Measurements from ENCODE around the gene AKAP12. TPM values are rescaled to one million over a fixed set of nuclear protein-coding genes. Genes with fewer than 3 reads are reported as not detected.

AKAP12 gene
- total and polyA plus RNA-seq, 5 donors from 2014 or later, result 0.30 TPM; not detected in 4

DNA sequence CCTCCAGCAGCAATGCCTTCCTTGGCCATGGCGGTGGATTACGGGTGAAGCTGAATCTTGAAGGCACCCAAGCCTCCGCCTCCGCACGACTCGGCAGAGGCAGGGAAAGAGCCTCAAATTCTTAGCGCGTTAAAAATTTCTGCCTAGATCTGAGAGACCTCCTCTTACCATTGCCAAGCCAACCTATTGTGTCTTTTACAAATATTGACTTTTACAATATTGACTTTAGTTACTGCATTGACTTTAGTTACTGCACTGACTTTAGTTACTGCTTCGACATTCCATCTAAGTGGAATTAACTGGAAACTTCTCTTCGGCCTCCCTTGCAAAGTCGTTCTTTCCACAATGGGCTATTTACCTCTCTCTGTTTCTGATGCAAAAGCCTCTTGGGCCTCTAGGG, 13.8 kb upstream of the AKAP12 start:
- H3K4me3 Mint-ChIP-seq, result no peak overlapping the region
- H3K27ac Mint-ChIP-seq, result no peak overlapping the region
- DNase-seq, result no peak
- H3K27me3 ChIP-seq (ENCODE audit: control insufficient read depth, insufficient read depth, low read length), result no peaks in the 10 kb centered on the region
- no peaks in the 10 kb centered on the region for H3K36me3 Mint-ChIP-seq
- no peak overlapping the region for H3K4me3 ChIP-seq (ENCODE audit: low read depth, low read length)
- no peaks in the 10 kb centered on the region for H3K36me3 ChIP-seq (ENCODE audit: control insufficient read depth, insufficient read depth, low read length)
- no peaks in the 10 kb centered on the region for H3K9me3 ChIP-seq (ENCODE audit: control insufficient read depth in 2 of 2, low read length in 2 of 2)
- H3K4me1 ChIP-seq (ENCODE audit: control insufficient read depth, insufficient read depth, low read length, poor library complexity, severe bottlenecking), result no peaks in the 10 kb centered on the region
- H3K27me3 Mint-ChIP-seq, result peaks cover 5% of the 10 kb centered on the region
- no peak overlapping the region for H3K27ac ChIP-seq (ENCODE audit: insufficient read depth, low read length, poor library complexity, severe bottlenecking)
- H3K4me1 Mint-ChIP-seq, result no peaks in the 10 kb centered on the region
- no peak for ATAC-seq (ENCODE audit: low read depth in 2 of 2)
- peaks cover 0 to 4% (median 0%) of the 10 kb centered on the region in 7 donors for H3K9me3 Mint-ChIP-seq

- Mint-ChIP-seq H3K36me3 (no peaks in the 10 kb centered on the region), H3K4me3 (no peak overlapping the region), H3K9me3 (peaks cover 0 to 4% (median 0%) of the 10 kb centered on the region in 7 donors), H3K4me1 (no peaks in the 10 kb centered on the region), H3K27ac (no peak overlapping the region), H3K27me3 (peaks cover 5% of the 10 kb centered on the region)
- H3K27ac ChIP-seq (ENCODE audit: insufficient read depth, low read length, poor library complexity, severe bottlenecking), result no peak overlapping the region
- no peaks in the 10 kb centered on the region for H3K4me1 ChIP-seq (ENCODE audit: control insufficient read depth, insufficient read depth, low read length, poor library complexity, severe bottlenecking)
- no peaks in the 10 kb centered on the region for H3K9me3 ChIP-seq (ENCODE audit: control insufficient read depth in 2 of 2, low read length in 2 of 2)
- H3K36me3 ChIP-seq (ENCODE audit: control insufficient read depth, insufficient read depth, low read length), result no peaks in the 10 kb centered on the region
- H3K4me3 ChIP-seq (ENCODE audit: low read depth, low read length), result no peak overlapping the region
- ATAC-seq (ENCODE audit: low read depth in 2 of 2), result no peak
- no peak for DNase-seq
- H3K27me3 ChIP-seq (ENCODE audit: control insufficient read depth, insufficient read depth, low read length), result no peaks in the 10 kb centered on the region
These were observed 10.9 kb upstream of the AKAP12 start for GRCh38 chr6:151228788-151229400.

- Histone ChIP-seq H3K4me1 (ENCODE audit: control insufficient read depth, insufficient read depth, low read length, poor library complexity, severe bottlenecking) (no peaks in the 10 kb centered on the region), H3K9me3 (ENCODE audit: control insufficient read depth in 2 of 2, low read length in 2 of 2) (no peaks in the 10 kb centered on the region), H3K27me3 (ENCODE audit: control insufficient read depth, insufficient read depth, low read length) (no peaks in the 10 kb centered on the region), H3K36me3 (ENCODE audit: control insufficient read depth, insufficient read depth, low read length) (no peaks in the 10 kb centered on the region), H3K27ac (ENCODE audit: insufficient read depth, low read length, poor library complexity, severe bottlenecking) (no peak overlapping the region), H3K4me3 (ENCODE audit: low read depth, low read length) (no peak overlapping the region)
- no peak overlapping the region for H3K4me3 Mint-ChIP-seq
- DNase-seq, result peak in 1 of 3 donors; percentile 83
- peaks cover 5% of the 10 kb centered on the region for H3K27me3 Mint-ChIP-seq
- H3K4me1 Mint-ChIP-seq, result no peaks in the 10 kb centered on the region
- H3K9me3 Mint-ChIP-seq, result peaks cover 0 to 2% (median 0%) of the 10 kb centered on the region in 7 donors
- no peak overlapping the region for H3K27ac Mint-ChIP-seq
- ATAC-seq (ENCODE audit: low read depth in 2 of 2), result no peak
- no peaks in the 10 kb centered on the region for H3K36me3 Mint-ChIP-seq
These were observed 10.1 kb upstream of the AKAP12 start for GRCh38 chr6:151229401-151230276.

DNA sequence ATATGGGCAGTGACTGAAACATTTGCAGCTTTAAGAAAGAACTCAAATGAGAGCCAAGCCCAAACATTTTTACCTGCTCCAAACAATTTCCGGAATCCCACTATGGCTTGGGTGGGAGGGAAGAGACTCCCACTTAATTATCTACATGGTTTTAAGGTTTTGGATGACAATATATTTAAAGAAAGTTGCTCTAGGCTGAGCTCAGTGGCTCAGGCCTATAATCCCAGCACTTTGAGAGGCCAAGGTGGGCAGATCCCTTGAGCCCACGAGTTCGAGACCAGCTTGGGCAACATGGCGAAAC, 9.5 kb upstream of the AKAP12 start:
- no peaks in the 10 kb centered on the region for H3K4me1 ChIP-seq (ENCODE audit: control insufficient read depth, insufficient read depth, low read length, poor library complexity, severe bottlenecking)
- Mint-ChIP-seq H3K4me1 (no peaks in the 10 kb centered on the region), H3K36me3 (no peaks in the 10 kb centered on the region), H3K27me3 (peaks cover 5% of the 10 kb centered on the region), H3K4me3 (no peak overlapping the region), H3K9me3 (peaks cover 0 to 2% (median 0%) of the 10 kb centered on the region in 7 donors), H3K27ac (no peak overlapping the region)
- DNase-seq, result no peak
- ATAC-seq (ENCODE audit: low read depth in 2 of 2), result no peak
- no peak overlapping the region for H3K4me3 ChIP-seq (ENCODE audit: low read depth, low read length)
- no peaks in the 10 kb centered on the region for H3K9me3 ChIP-seq (ENCODE audit: control insufficient read depth in 2 of 2, low read length in 2 of 2)
- H3K27me3 ChIP-seq (ENCODE audit: control insufficient read depth, insufficient read depth, low read length), result no peaks in the 10 kb centered on the region
- H3K36me3 ChIP-seq (ENCODE audit: control insufficient read depth, insufficient read depth, low read length), result no peaks in the 10 kb centered on the region
- H3K27ac ChIP-seq (ENCODE audit: insufficient read depth, low read length, poor library complexity, severe bottlenecking), result no peak overlapping the region

GRCh38 chr6:151232899-151233298, 6.9 kb upstream of the AKAP12 start:
- peaks cover 0 to 2% (median 0%) of the 10 kb centered on the region in 7 donors for H3K9me3 Mint-ChIP-seq
- peaks cover 6% of the 10 kb centered on the region for H3K27me3 Mint-ChIP-seq
- H3K9me3 ChIP-seq (ENCODE audit: control insufficient read depth in 2 of 2, low read length in 2 of 2), result no peaks in the 10 kb centered on the region
- H3K27ac ChIP-seq (ENCODE audit: insufficient read depth, low read length, poor library complexity, severe bottlenecking), result no peak overlapping the region
- no peak overlapping the region for H3K4me3 Mint-ChIP-seq
- H3K4me3 ChIP-seq (ENCODE audit: low read depth, low read length), result no peak overlapping the region
- peaks cover 3% of the 10 kb centered on the region for H3K27me3 ChIP-seq (ENCODE audit: control insufficient read depth, insufficient read depth, low read length)
- no peaks in the 10 kb centered on the region for H3K4me1 Mint-ChIP-seq
- ATAC-seq (ENCODE audit: low read depth in 2 of 2) (no peak), DNase-seq (no peak)
- H3K27ac Mint-ChIP-seq, result no peak overlapping the region
- no peaks in the 10 kb centered on the region for H3K36me3 Mint-ChIP-seq
- H3K4me1 ChIP-seq (ENCODE audit: control insufficient read depth, insufficient read depth, low read length, poor library complexity, severe bottlenecking), result no peaks in the 10 kb centered on the region
- no peaks in the 10 kb centered on the region for H3K36me3 ChIP-seq (ENCODE audit: control insufficient read depth, insufficient read depth, low read length)

GRCh38 chr6:151233731-151234130, 6.0 kb upstream of the AKAP12 start:
- Histone ChIP-seq H3K27ac (ENCODE audit: insufficient read depth, low read length, poor library complexity, severe bottlenecking) (no peak overlapping the region), H3K4me1 (ENCODE audit: control insufficient read depth, insufficient read depth, low read length, poor library complexity, severe bottlenecking) (no peaks in the 10 kb centered on the region), H3K27me3 (ENCODE audit: control insufficient read depth, insufficient read depth, low read length) (peaks cover 3% of the 10 kb centered on the region), H3K9me3 (ENCODE audit: control insufficient read depth in 2 of 2, low read length in 2 of 2) (no peaks in the 10 kb centered on the region), H3K4me3 (ENCODE audit: low read depth, low read length) (no peak overlapping the region), H3K36me3 (ENCODE audit: control insufficient read depth, insufficient read depth, low read length) (no peaks in the 10 kb centered on the region)
- H3K9me3 Mint-ChIP-seq, result peaks cover 0 to 2% (median 0%) of the 10 kb centered on the region in 7 donors
- H3K36me3 Mint-ChIP-seq, result no peaks in the 10 kb centered on the region
- H3K4me1 Mint-ChIP-seq, result no peaks in the 10 kb centered on the region
- DNase-seq (no peak), ATAC-seq (ENCODE audit: low read depth in 2 of 2) (no peak)
- no peak overlapping the region for H3K27ac Mint-ChIP-seq
- H3K27me3 Mint-ChIP-seq, result peaks cover 14% of the 10 kb centered on the region
- no peak overlapping the region for H3K4me3 Mint-ChIP-seq

GRCh38 chr6:151236668-151237401, 2.9 kb upstream of the AKAP12 start:
- ATAC-seq (ENCODE audit: low read depth in 2 of 2) (no peak), DNase-seq (no peak)
- peaks cover 38% of the 10 kb centered on the region for H3K27me3 Mint-ChIP-seq
- no peaks in the 10 kb centered on the region for H3K9me3 ChIP-seq (ENCODE audit: control insufficient read depth in 2 of 2, low read length in 2 of 2)
- no peak overlapping the region for H3K4me3 Mint-ChIP-seq
- no peaks in the 10 kb centered on the region for H3K9me3 Mint-ChIP-seq
- peaks cover 14% of the 10 kb centered on the region for H3K4me1 ChIP-seq (ENCODE audit: control insufficient read depth, insufficient read depth, low read length, poor library complexity, severe bottlenecking)
- H3K27me3 ChIP-seq (ENCODE audit: control insufficient read depth, insufficient read depth, low read length), result peaks cover 10% of the 10 kb centered on the region
- no peak overlapping the region for H3K4me3 ChIP-seq (ENCODE audit: low read depth, low read length)
- no peak overlapping the region for H3K27ac ChIP-seq (ENCODE audit: insufficient read depth, low read length, poor library complexity, severe bottlenecking)
- peaks cover 0 to 13% (median under 1%) of the 10 kb centered on the region in 4 donors for H3K4me1 Mint-ChIP-seq
- no peaks in the 10 kb centered on the region for H3K36me3 ChIP-seq (ENCODE audit: control insufficient read depth, insufficient read depth, low read length)
- H3K27ac Mint-ChIP-seq, result no peak overlapping the region
- H3K36me3 Mint-ChIP-seq, result no peaks in the 10 kb centered on the region

All from CD4-positive, CD25-positive, alpha-beta regulatory T cell (primary cell).